Measurements from ENCODE around the gene HAUS1.
"Not testable (repeated sequence)": the region's sequence is repeated elsewhere in the genome, so short reads cannot be mapped to it uniquely, and the experiment has no call there.

HAUS1 gene

GRCh38 chr18:46104128-46104911 is at the start of gene HAUS1:
HAUS1 (plus strand) TSS chr18:46104385; CDS start chr18:46104412, 27 bp downstream.
- peak; percentile 97 for DNase-seq

GRCh38 chr18:46054956-46055837 is 49.0 kb upstream of the HAUS1 start:
- no peak for DNase-seq

GRCh38 chr18:46055838-46056230 is 48.4 kb upstream of the HAUS1 start:
- no peak for DNase-seq

- DNase-seq = no peak
These were observed 43.8 kb upstream of the HAUS1 start for GRCh38 chr18:46060359-46060841.

GRCh38 chr18:46061387-46061786 is 42.8 kb upstream of the HAUS1 start:
- no peak for DNase-seq

GRCh38 chr18:46061796-46062195 is 42.4 kb upstream of the HAUS1 start:
- DNase-seq = no peak

- DNase-seq = no peak
These were observed 41.4 kb upstream of the HAUS1 start for GRCh38 chr18:46062781-46063180.

GRCh38 chr18:46067438-46068007 is 36.7 kb upstream of the HAUS1 start:
- DNase-seq = no peak

GRCh38 chr18:46068763-46069162 is 35.4 kb upstream of the HAUS1 start:
- no peak for DNase-seq

GRCh38 chr18:46069524-46069923 is 34.7 kb upstream of the HAUS1 start:
- DNase-seq = no peak

GRCh38 chr18:46070232-46070631 is 34.0 kb upstream of the HAUS1 start:
- DNase-seq = no peak

GRCh38 chr18:46070815-46071652 is 33.2 kb upstream of the HAUS1 start:
- peak; percentile 34 for DNase-seq

- DNase-seq = peak; percentile 86
These were observed 32.4 kb upstream of the HAUS1 start, which contains the start of gene PSTPIP2 for GRCh38 chr18:46071653-46072375. PSTPIP2 (minus strand) TSS chr18:46072260; CDS start chr18:46072188, 72 bp downstream.

GRCh38 chr18:46072376-46072867 is 31.8 kb upstream of the HAUS1 start:
- no peak for DNase-seq

GRCh38 chr18:46072959-46073358 is 31.2 kb upstream of the HAUS1 start:
- DNase-seq = no peak

- peak; percentile 93 for DNase-seq
These were observed 30.5 kb upstream of the HAUS1 start for GRCh38 chr18:46073474-46074331.

GRCh38 chr18:46079336-46079735 is 24.8 kb upstream of the HAUS1 start:
- DNase-seq = no peak

GRCh38 chr18:46080156-46080555 is 24.0 kb upstream of the HAUS1 start:
- no peak for DNase-seq

- DNase-seq = no peak
These were observed 19.8 kb upstream of the HAUS1 start for GRCh38 chr18:46084431-46084830.

GRCh38 chr18:46088501-46088900 is 15.7 kb upstream of the HAUS1 start:
- not testable (repeated sequence) for DNase-seq
